G401 (cell line): ENCODE data around the gene MRPL12. TPM values are rescaled to one million over a fixed set of nuclear protein-coding genes. Genes with fewer than 3 reads are reported as not detected.

ENCODE experiments used
- DNase-seq: peaks from one replicate; pipeline ENCODE4 v3.0.0-alpha.2; 2015; ENCODE audit warnings: low spot score
- in situ Hi-C: cut with HindIII; loops from 2 replicates; pipeline ENCODE4 v1.10.0; 2016; ENCODE audit warnings: low sequenced_read_pairs, mixed read lengths
- total RNA-seq: library from RNA; depleted of rRNA; stranded (reverse); fragments of >200 nt; shearing (Covaris generic); gene quantifications from 2 replicates; pipeline ENCODE4 v1.2.3, GENCODE V29; 2014

Gene MRPL12
- total RNA-seq, 1 experiment from 2014 or later, result 244 TPM

DNA sequence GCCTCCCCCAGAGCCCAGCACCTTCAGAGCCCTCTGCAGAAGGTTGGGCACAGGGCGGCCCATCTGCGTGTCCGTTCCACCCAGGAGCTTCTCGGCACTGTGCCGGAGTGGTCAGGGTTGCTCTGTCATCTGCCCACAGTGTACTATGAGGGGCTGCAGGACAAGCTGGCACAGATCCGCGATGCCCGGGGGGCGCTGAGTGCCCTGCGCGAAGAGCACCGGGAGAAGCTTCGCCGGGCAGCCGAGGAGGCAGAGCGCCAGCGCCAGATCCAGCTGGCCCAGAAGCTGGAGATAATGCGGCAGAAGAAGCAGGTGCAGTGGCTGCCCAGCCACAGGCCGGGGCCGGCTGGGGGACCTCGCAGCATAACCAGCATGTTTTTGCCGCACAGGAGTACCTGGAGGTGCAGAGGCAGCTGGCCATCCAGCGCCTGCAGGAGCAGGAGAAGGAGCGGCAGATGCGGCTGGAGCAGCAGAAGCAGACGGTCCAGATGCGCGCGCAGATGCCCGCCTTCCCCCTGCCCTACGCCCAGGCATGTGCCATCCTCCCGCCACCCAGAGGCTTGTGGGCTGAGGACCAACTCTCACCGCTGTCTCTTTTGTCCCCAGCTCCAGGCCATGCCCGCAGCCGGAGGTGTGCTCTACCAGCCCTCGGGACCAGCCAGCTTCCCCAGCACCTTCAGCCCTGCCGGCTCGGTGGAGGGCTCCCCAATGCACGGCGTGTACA, 6.8 kb upstream of the MRPL12 start:
- no peak for DNase-seq
- in situ Hi-C loops, result no loop called here

DNA sequence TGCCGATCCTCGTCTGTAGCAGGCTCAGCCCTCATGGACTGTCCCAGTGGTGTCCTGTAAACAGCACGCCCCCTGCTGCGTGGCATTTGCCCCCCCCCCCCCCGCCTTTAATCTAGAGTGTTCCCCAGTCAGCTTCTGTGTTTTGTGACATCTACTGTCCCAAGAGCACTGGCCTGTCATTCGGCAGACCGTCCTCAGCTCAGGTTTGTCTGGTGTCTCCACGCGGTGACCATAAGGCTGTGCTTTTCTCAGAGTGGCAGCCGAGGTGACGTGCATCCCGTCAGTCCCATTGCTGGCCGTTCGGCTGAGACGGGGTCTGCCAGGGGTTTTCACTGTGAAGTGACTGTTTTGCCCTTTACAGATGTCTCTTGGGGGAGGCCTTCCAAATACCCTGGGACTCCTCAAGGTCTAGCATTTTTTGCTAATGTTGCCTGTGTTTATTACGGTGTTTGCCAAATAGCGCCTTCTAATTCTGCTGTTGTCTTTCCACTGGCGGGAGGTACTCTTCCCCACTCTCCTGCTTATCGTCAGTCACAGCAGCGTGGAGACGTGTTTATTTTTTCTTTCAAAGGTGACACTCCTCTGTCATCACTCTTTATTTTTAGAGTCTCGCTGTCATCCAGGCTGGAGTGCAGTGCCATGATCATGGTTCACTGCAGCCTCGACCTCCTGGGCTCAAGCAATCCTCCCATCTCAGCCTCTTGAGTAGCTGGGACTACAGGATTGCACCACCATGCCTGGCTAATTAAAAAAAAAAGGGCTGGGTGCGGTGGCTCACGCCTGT, 5.7 kb upstream of the MRPL12 start:
- no peak for DNase-seq
- in situ Hi-C loops, result no loop called here

DNA sequence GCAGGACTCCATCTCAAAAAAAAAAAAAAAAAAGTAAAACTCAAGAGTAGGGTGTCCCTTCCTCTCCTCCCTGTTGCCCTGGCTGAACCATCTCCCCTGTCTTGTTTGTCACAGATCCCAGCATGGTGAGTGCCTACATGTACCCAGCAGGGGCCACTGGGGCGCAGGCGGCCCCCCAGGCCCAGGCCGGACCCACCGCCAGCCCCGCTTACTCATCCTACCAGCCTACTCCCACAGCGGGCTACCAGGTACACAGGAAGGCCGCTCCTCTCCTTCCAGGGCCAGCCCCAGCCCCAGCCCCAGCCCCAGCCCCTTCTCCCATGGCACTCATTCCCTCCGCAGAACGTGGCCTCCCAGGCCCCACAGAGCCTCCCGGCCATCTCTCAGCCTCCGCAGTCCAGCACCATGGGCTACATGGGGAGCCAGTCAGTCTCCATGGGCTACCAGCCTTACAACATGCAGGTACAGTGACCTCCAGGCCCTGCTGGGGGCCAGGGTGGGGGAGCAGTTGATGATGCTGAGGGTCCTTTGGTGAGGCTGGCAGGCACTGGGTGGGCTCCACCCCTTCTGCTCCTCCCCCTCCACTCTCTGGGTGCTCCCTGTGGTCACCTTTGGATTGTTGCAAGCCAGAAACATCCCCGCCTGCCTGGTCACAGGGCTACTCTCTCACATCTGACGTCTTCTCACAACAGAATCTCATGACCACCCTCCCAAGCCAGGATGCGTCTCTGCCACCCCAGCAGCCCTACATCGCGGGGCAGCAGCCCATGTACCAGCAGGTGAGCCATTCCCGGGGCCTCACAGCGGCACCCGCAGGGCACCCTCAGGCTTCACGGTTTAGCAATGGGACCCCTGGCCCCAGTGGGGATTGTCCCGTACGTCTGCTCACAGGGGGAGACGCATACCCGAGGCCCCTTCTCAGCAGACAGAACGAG, 2.5 kb upstream of the MRPL12 start:
- DNase-seq, result no peak
- in situ Hi-C loops, result no loop called here

DNA sequence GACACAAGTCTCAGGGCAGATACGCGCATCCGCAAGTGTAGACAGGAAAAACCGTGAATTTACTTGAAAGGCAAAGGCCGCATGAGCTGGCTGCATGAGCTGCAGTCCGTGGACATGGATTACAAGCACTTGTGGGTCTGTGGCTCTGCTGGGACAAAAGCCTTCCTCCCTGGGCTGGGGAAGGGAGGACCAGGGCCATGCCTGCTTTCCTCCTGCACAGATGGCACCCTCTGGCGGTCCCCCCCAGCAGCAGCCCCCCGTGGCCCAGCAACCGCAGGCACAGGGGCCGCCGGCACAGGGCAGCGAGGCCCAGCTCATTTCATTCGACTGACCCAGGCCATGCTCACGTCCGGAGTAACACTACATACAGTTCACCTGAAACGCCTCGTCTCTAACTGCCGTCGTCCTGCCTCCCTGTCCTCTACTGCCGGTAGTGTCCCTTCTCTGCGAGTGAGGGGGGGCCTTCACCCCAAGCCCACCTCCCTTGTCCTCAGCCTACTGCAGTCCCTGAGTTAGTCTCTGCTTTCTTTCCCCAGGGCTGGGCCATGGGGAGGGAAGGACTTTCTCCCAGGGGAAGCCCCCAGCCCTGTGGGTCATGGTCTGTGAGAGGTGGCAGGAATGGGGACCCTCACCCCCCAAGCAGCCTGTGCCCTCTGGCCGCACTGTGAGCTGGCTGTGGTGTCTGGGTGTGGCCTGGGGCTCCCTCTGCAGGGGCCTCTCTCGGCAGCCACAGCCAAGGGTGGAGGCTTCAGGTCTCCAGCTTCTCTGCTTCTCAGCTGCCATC, 1.7 kb upstream of the MRPL12 start:
- no peak for DNase-seq
- in situ Hi-C loops, result no loop called here

DNA sequence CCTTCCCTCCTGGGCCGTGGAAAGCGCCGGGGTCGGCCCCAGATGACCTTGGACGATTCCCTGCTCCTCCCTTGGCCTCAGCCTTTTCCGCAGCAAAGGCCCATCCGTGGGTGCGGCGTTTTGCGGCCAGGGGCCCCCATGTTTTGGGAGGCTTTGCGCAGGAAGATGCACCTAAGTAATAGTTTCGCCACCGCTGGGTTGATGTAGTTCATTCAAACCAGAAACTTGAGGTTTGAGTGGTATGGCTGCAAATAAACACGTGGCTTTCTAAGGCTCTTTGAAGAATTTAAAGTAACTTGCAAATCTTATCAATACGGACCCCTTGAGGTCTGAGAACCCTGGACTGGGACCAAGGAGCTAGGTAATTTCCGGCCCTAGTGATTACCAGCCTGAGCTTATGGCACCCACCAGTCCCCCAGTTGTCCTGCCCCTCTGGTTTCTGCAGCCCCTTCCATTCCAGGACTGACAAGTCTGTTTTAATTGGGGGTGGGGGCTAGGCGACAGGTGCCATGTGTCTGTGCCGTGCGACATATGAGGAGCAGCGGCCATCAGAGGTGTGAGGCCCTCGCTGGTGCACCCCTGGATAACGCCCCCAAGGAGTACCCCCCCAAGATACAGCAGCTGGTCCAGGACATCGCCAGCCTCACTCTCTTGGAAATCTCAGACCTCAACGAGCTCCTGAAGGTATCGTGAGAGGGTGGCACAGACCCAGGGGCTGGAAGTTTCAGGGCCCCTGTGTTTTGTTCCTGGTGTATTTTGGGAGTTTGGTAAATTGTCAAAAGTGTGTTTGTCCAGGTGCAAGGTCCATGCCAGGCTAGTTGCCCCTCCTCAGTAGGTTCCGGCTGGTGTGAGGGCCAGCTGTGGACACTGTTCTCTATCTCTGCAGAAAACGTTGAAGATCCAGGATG, 834 bp downstream of the MRPL12 start:
- in situ Hi-C loops, result no loop called here
- DNase-seq, result no peak

DNA sequence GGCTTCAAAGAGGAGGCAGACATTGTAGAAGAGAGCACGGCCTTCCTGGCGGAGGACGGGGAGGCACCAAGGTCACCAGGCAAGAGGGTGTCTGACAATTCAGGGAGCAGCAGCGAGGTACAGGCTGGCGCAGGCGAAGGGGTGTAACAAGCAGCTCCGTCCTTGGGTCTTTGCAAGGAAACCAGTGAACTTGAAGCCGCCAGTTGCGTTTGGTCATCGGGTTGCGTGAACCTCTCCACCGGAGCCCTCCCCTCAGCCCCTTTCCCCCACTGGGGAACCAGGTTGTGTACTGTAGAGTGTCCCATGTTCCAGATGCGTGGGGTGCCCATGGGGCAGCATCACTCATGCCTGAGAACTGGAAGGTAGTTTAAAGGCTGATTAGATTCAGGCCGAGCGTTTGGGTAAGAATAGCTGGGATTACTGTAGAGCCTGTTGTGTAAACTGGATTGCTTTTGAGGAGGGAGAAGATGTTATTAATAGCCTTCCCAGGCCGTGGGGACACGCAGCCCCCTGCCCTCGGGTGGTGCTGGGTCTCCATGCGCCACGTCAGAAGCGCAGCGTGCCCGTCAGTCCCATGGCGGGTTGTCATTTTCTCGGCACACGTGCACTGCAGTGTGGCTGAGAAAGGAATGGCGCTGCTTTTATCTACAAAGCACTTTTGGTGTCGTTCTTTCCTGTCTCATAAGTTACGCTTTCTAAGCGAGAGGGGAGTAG, 2.5 kb downstream of the MRPL12 start:
- in situ Hi-C loops, result no loop called here
- no peak for DNase-seq

DNA sequence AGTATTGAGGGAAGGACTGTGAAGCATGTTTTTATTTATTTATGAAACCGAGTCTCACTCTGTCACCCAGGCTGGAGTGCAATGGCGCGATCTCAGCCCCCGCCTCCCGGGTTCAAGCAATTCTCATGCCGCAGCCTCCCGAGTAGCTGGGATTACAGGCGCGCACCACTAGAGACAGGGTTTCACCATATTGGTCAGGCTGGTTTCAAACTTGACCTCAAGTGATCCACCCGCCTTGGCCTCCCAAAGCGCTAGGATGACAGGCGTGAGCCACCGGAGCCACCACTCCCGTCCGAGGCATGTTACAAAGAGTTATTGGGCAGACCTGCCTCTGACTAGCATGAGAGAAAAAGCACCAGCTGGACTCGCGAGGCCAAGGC, 3.1 kb downstream of the MRPL12 start:
- no peak for DNase-seq
- in situ Hi-C loops, result no loop called here

DNA sequence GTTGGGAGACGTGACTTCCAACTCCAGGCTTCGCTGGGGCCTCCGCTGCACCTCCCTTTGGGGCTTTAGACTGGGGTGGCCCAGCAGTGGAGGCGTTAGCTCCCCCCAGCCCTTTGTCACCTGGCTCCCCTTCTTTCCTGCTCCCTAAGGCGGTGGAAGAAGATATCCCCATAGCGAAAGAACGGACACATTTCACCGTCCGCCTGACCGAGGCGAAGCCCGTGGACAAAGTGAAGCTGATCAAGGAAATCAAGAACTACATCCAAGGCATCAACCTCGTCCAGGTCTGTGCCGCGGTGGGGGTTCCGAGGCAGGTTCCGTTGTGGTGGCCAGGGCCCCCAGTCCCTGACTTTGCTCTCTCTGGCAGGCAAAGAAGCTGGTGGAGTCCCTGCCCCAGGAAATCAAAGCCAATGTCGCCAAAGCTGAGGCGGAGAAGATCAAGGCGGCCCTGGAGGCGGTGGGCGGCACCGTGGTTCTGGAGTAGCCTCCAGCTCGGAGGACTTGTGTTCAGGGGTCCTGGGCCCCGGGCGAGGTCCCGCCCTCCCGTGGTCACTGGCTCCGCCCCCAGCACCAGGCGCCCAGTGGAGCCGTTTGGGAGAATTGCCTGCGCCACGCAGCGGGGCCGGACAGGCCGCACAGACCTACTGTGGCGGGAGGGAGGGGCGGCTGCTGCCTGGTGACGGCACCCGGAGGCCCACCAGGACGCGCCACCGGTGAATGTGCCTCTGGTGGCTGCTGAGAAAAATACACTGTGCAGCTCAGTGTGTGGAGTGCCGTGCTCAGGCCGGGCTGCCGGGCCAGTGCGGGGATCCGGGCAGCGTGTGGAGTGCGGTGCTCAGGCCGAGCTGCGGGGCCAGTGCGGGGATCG, 3.8 kb downstream of the MRPL12 start:
- DNase-seq, result no peak
- in situ Hi-C loops, result no loop called here

DNA sequence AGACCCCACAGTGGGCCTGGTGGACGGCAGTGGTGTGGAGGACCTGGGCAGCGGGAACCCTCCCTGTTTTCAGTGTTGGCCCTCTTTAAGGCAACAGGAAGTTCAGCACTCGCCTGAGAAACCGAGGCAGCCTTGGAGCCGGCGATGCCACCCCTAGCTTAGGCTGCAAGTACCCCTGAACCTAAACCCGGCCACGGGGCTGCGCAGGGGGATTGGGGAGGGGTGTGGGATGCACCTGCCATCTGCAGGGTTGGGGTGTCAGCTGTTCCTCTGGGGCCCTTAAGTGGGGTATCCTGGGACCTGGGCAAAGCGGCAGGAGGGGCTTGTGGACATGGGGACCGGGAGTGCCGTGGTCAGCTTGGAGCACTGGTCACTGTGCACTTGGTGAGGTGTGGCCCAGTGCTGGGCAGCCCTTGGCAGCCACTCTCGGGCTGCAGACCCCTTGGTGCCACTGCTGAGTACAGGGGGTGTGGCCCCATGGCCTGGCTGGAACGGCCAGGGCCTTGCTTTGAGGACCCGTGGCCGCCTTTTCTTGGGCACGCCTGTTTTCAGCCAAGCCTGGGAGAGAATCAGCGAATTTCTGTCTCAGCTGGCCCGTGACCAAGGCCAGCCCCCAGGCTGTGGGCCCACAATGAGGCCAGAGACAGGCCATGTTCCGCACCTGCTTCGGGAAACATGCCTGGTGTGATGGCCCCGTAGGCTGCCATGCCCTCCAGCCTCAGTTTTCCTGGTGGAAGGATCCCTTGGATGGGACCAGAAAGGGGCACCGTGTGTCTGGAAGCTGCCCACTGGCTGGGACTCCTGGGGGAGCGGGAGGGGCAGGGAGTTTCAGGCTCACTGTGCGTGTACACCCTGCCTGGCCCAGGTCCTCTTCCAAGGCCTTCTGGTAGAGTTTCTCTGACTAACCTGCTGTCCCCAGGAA, 4.8 kb downstream of the MRPL12 start:
- in situ Hi-C loops, result no loop called here
- DNase-seq, result no peak

DNA sequence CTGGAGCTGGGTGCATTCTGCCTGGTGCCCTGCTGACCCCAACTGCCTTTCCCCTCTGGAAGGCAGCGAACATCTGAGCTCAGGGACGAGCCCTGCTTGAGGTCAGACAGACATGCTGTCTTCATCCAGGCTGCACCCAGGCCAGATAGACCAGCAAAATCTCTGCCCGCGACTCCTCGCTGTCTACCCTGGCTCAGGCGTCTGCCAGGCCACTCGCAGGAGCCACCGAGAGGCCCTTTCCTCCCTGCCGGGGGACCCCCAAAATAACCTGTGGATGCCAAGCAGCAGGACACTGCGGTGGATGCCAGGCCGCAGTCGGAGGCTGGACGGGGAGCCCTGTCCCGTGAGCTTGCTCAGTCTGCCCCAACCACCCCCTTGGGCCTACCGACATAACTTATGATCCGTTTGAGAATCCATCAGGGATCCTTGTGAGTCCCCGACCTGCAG, 5.6 kb downstream of the MRPL12 start:
- in situ Hi-C loops, result no loop called here
- DNase-seq, result no peak

DNA sequence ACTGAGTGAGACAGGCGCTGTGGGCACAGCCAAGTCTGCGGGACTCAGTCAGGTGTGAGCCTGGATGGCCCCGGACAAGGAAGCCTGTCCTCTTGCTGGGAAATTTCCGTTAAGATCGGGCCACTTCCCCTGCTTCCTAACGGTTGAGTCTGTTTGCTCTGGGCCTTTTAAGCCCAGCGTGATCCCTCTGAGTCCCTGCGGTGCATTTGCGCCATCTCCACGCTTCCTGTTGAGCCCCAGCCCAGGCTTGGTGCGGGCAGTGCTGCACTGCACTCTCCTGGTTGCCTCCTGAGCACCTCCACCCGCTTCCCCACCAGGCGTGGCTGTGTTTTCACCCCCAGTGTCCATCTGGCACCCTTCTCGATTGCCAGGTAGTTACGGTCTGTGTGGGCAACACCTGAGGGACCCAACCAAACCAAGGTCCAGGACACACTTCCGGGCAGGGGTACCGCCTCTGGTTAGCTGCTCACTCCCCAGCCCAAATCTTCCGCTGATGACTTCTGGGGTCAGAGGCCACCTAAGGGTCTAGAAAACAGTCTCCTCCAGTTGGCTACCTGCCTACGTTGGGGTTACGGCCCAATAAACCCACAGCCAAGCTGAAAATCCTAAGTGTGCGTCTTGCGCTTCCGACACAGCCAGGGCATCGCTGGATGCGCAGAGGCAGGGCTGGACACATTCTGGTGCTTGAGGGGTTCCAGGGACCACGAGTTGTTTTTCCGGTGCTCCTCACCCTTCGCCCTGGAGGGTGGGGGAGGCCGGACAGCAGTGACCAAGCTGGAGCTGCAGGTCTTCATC, 7.5 kb downstream of the MRPL12 start:
- in situ Hi-C loops, result no loop called here
- DNase-seq, result peak; percentile 68

DNA sequence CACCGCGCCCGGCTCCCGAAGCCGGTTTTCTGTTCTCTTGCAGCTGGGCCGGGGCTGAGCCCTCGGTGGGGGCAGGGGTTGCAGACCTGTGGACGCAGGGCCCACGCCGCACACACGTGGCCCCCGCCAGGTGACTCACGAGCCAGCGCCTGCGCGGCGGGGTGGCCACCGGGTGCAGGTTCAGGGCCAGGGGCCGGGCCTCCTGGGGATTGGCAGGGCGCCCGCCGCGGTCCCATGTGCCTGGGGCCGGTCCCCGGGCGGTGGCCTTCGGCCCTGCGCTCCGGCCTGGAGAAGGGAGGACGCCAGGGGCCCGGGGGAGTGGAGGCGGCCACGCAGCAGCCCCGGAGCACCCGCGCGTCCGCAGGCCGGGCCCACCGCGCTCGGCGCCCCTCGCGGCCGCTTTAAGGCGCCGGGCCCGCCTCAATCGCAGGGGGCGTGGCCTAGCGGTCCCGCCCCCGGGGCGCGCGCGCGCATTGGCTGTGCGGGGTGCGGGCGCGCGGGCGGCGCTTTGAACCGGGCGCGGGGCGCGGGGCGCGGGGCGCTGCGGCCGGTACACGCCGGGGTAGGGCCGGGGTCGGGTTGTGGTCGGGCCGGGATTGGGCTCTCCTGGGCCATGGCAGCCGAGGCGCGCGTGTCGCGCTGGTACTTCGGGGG, 8.8 kb downstream of the MRPL12 start, which contains the start of gene SLC25A10:
Gene SLC25A10, plus strand, starts transcription at position 471 of the 654 bp plus-strand sequence. Its CDS starts 143 bp downstream, at position 614.
- DNase-seq, result peak; percentile 68
- in situ Hi-C loops, result no loop called here

DNA sequence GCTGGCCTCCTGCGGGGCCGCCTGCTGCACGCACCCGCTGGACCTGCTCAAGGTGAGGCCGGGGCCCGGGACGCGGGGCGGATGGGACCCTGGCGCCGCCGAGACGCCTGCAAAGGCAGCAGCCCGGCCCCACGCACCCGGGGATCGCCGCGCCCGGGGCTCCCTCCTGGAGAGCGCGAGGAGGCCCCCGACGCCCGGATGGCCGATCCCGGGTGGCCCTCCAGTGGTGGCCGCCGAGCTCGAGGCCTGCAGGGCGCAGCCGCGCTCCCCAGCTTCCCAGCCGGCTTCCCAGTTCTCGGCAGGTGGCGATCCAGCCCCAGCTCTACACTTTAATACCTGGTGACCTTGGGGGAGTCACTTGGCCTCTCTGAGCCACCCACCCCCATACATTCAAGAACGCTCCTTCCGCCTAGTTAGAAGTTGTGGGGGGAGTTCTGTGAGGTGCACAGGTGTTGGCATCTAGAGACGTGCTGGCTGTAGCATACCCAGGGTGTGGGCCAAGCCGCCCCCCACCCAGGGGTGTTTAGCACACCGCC, 9.4 kb downstream of the MRPL12 start:
- DNase-seq, result no peak
- in situ Hi-C loops, result no loop called here

DNA sequence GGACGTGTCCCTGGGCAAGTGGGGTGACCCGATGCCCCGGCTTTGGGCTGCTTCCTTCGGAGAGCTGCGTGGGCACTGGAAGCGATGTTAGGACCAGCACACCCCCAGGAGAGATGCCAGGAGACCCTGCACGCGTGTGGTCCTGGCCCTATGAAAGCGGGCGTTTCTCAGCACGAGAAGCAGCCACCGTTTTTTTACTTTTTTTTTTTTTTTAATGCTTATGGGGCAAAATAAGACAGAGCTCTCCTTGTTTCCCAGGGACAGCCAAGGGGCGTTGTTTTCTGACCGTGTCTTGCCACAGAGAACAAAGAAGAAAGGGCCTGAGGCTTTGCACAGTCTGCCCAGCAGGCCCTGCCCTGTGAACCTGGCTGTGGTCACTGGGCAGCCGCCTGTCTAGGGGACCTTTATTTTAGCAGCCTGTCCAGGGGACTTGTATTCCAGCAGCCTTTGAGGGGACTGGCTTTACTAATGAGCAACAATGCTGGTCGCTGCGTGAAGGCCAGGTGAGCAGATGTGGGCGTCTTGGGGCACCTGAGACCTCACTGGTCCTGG, 9.9 kb downstream of the MRPL12 start:
- no peak for DNase-seq
- in situ Hi-C loops, result no loop called here
